Measurements from ENCODE around the gene VTI1A.
"Not testable (repeated sequence)": the region's sequence is repeated elsewhere in the genome, so short reads cannot be mapped to it uniquely, and the experiment has no call there.

The VTI1A gene

DNA sequence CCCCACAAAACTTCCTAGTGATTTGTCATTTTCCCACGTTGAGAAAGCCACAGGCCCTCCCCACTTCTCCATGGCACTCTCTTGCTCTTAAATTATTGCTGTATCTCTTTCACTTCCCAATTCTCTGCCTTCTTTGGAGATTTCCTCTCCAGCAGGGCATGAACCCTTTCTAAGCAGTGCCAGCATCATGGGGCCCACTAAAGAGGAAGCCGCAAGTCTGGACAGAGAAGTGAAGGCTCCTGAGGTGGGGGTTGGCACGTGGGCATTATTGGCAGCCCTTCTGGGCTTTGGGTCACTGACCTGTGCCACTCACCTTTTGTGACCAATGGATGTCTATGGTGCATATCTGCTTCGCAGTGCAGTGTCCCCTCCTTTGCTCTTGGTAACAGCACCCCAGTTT, 405.3 kb downstream of the VTI1A start:
- Histone ChIP-seq H3K4me3 (ENCODE audit: low read length) (no peak overlapping the region), H3K9me3 (ENCODE audit: insufficient read depth, low read depth, low read length) (peaks cover 13% of the 10 kb centered on the region), H3K27me3 (ENCODE audit: insufficient read depth, low read length) (no peaks in the 10 kb centered on the region), H3K9ac (ENCODE audit: low read depth, low read length) (no peak overlapping the region), H3K4me1 (ENCODE audit: insufficient read depth, low read length) (no peaks in the 10 kb centered on the region), H3K27ac (ENCODE audit: low read length) (no peak overlapping the region), H3K36me3 (ENCODE audit: insufficient read depth, low read depth, low read length) (no peaks in the 10 kb centered on the region)

DNA sequence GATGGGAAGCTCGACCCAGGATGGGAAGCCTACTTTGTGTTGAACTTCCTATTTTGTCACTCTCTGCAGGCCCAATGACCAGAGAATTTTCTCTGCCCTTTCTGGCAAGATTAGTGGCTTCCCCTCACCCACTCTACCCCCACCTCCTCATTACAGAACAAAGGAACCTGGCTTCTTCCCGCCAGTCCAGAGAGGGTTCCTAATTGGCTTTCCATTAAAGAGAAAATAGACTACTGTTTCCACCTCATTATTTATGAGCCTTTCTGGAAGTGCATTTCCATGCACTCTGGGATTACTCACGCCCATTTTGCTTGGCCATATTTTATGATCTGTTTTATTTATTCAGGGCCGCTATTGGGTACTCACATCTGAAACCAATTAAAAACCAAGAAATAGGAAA, 408.1 kb downstream of the VTI1A start:
- Histone ChIP-seq H3K27ac (ENCODE audit: low read length) (no peak overlapping the region), H3K9ac (ENCODE audit: low read depth, low read length) (no peak overlapping the region), H3K4me1 (ENCODE audit: insufficient read depth, low read length) (no peaks in the 10 kb centered on the region), H3K9me3 (ENCODE audit: insufficient read depth, low read depth, low read length) (no peaks in the 10 kb centered on the region), H3K27me3 (ENCODE audit: insufficient read depth, low read length) (no peaks in the 10 kb centered on the region), H3K4me3 (ENCODE audit: low read length) (no peak overlapping the region), H3K36me3 (ENCODE audit: insufficient read depth, low read depth, low read length) (no peaks in the 10 kb centered on the region)

- no peaks in the 10 kb centered on the region for H3K36me3 ChIP-seq (ENCODE audit: insufficient read depth, low read depth, low read length)
These were observed 410.5 kb downstream of the VTI1A start for GRCh38 chr10:112857493-112857892.

DNA sequence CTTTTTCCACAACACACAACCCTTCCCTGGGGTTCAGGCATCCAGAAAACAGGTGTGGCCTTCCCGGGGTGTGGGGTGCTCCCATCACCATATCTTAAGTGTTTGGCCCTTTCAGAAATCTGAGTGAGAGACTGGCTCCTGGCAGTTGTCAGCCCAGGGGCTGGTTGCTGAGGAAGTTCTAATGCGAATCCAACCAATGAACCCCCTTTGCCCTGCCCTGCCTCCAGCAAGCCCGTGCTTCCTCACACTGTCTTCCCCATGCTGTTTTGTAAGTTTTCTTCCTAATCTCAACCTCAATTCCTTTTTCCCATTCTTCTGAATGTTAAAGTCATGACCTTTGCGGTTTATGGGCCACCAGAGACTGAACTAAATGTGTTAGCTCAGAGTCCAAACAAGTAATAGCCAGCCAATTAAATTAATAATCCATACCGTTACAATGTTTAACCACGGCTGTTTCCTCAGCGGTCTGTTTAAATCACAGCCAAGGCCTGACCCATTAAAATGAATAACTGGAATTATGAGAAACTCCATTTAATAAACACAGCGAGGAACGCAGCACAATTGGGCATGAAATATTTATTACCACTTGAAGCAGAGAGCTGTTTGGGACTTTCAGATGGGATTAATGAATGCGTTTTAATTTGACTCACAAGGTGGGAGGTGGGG, 412.1 kb downstream of the VTI1A start:
- no peaks in the 10 kb centered on the region for H3K27me3 ChIP-seq (ENCODE audit: insufficient read depth, low read length)
- no peak overlapping the region for H3K27ac ChIP-seq (ENCODE audit: low read length)
- no peak overlapping the region for H3K4me3 ChIP-seq (ENCODE audit: low read length)
- H3K9me3 ChIP-seq (ENCODE audit: insufficient read depth, low read depth, low read length): peaks cover 6% of the 10 kb centered on the region
- no peak overlapping the region for H3K9ac ChIP-seq (ENCODE audit: low read depth, low read length)
- no peaks in the 10 kb centered on the region for H3K36me3 ChIP-seq (ENCODE audit: insufficient read depth, low read depth, low read length)
- H3K4me1 ChIP-seq (ENCODE audit: insufficient read depth, low read length): no peaks in the 10 kb centered on the region

More at GRCh38 chr10:112857493-112857892, 410.5 kb downstream of the VTI1A start:
- Histone ChIP-seq H3K4me1 (ENCODE audit: insufficient read depth, low read length) (no peaks in the 10 kb centered on the region), H3K9me3 (ENCODE audit: insufficient read depth, low read depth, low read length) (no peaks in the 10 kb centered on the region), H3K27me3 (ENCODE audit: insufficient read depth, low read length) (no peaks in the 10 kb centered on the region), H3K9ac (ENCODE audit: low read depth, low read length) (no peak overlapping the region), H3K27ac (ENCODE audit: low read length) (no peak overlapping the region), H3K4me3 (ENCODE audit: low read length) (no peak overlapping the region)

- no peaks in the 10 kb centered on the region for H3K36me3 ChIP-seq (ENCODE audit: insufficient read depth, low read depth, low read length)
- H3K27me3 ChIP-seq (ENCODE audit: insufficient read depth, low read length): no peaks in the 10 kb centered on the region
- H3K9ac ChIP-seq (ENCODE audit: low read depth, low read length): no peak overlapping the region
- H3K27ac ChIP-seq (ENCODE audit: low read length): no peak overlapping the region
- peaks cover 8% of the 10 kb centered on the region for H3K9me3 ChIP-seq (ENCODE audit: insufficient read depth, low read depth, low read length)
- no peaks in the 10 kb centered on the region for H3K4me1 ChIP-seq (ENCODE audit: insufficient read depth, low read length)
- H3K4me3 ChIP-seq (ENCODE audit: low read length): no peak overlapping the region
These were observed 412.8 kb downstream of the VTI1A start for GRCh38 chr10:112859793-112860192.

DNA sequence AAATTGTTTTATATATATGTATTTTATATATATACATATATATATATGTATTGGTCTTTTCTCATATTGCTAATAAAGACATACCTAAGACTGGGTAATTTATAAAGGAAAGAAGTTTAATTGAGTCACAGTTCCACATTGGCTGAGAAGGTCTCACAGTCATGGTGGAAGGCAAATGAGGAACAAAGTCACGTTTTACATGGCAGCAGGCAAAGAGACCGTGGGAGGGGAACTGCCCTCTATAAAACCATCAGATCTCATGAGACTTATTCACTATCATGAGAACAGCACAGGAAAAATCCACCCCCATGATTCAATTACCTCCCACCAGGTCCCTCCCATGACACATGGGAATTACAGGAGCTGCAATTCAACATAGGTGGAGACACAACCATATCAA, 416.4 kb downstream of the VTI1A start:
- H3K9me3 ChIP-seq (ENCODE audit: insufficient read depth, low read depth, low read length): peaks cover 12% of the 10 kb centered on the region
- H3K4me3 ChIP-seq (ENCODE audit: low read length); H3K9ac ChIP-seq (ENCODE audit: low read depth, low read length); H3K4me1 ChIP-seq (ENCODE audit: insufficient read depth, low read length); H3K36me3 ChIP-seq (ENCODE audit: insufficient read depth, low read depth, low read length); H3K27ac ChIP-seq (ENCODE audit: low read length); H3K27me3 ChIP-seq (ENCODE audit: insufficient read depth, low read length): not testable (repeated sequence)

All from iPS-20b (cell line).